OCI-LY1 (cell line): Measurements from ENCODE around the gene ACTR2.

Experiments used
- H2AFZ ChIP-seq: fragments of 200-600 bp; sonication (generic), shearing (Covaris generic); 2 replicates; pipeline ENCODE4 v1.6.0; 2014; ENCODE audit warnings: antibody characterized with exemption, mild to moderate bottlenecking, low read length
- H3F3A ChIP-seq: fragments of 200-600 bp; sonication (generic), shearing (Covaris generic); 2 replicates; pipeline ENCODE4 v1.6.0; 2014; ENCODE audit warnings: mild to moderate bottlenecking, antibody characterized with exemption, low read length, moderate library complexity; ENCODE audit not compliant: insufficient read depth
- H3K27ac ChIP-seq: fragments of 200-600 bp; sonication (generic); 2 replicates; pipeline ENCODE4 v1.5.1; 2014; ENCODE audit warnings: low read length, mixed run types, mild to moderate bottlenecking, low read depth; ENCODE audit not compliant: poor library complexity, severe bottlenecking
- H3K27me3 ChIP-seq: fragments of 200-600 bp; sonication (generic); 2 replicates; pipeline ENCODE4 v1.6.0; 2014; ENCODE audit warnings: antibody characterized with exemption, mild to moderate bottlenecking, low read length, moderate library complexity; ENCODE audit not compliant: insufficient read depth
- H3K36me3 ChIP-seq: fragments of 200-600 bp; sonication (generic); 2 replicates; pipeline ENCODE4 v1.6.1; 2014; ENCODE audit warnings: mild to moderate bottlenecking, antibody characterized with exemption, low read length, moderate library complexity, mixed read lengths; ENCODE audit not compliant: insufficient read depth
- H3K4me1 ChIP-seq: fragments of 200-600 bp; sonication (generic); 2 replicates; pipeline ENCODE4 v1.5.1; 2014; ENCODE audit warnings: mild to moderate bottlenecking, low read length, moderate library complexity; ENCODE audit not compliant: insufficient read depth, severe bottlenecking
- H3K4me2 ChIP-seq: fragments of 200-600 bp; sonication (generic), shearing (Covaris generic); 2 replicates; pipeline ENCODE4 v1.6.1; 2014; ENCODE audit warnings: low read length
- H3K4me3 ChIP-seq: fragments of 200-600 bp; sonication (generic); 2 replicates; pipeline ENCODE4 v1.5.1; 2014; ENCODE audit warnings: low read length, low read depth, mild to moderate bottlenecking, mixed read lengths; ENCODE audit not compliant: poor library complexity, severe bottlenecking
- H3K79me2 ChIP-seq: fragments of 200-600 bp; shearing (Covaris generic); 2 replicates; pipeline ENCODE4 v1.6.1; 2016; ENCODE audit warnings: mixed run types, low read length, mixed read lengths; ENCODE audit not compliant: insufficient read depth
- H3K9ac ChIP-seq: fragments of 200-600 bp; sonication (generic), shearing (Covaris generic); 2 replicates; pipeline ENCODE4 v1.6.1; 2014; ENCODE audit warnings: mild to moderate bottlenecking, low read length, mixed read lengths
- H3K9me2 ChIP-seq: fragments of 200-600 bp; sonication (generic), shearing (Covaris generic); 2 replicates; pipeline ENCODE4 v1.6.1; 2014; ENCODE audit warnings: low read depth, mild to moderate bottlenecking, low read length, mixed read lengths
- H3K9me3 ChIP-seq: fragments of 200-600 bp; shearing (Covaris generic); 2 replicates; pipeline ENCODE4 v1.6.1; 2014; ENCODE audit warnings: low read length, mixed read lengths
- H4K20me1 ChIP-seq: fragments of 200-600 bp; sonication (generic), shearing (Covaris generic); 2 replicates; pipeline ENCODE4 v1.6.0; 2016; ENCODE audit warnings: mild to moderate bottlenecking, low read length; ENCODE audit not compliant: insufficient read depth
- CTCF ChIP-seq: fragments of 200-600 bp; sonication (generic), shearing (Covaris generic); IDR thresholded peaks from 2 replicates; pipeline ENCODE4 v1.5.1; 2017; ENCODE audit warnings: mild to moderate bottlenecking, antibody characterized with exemption, low read length, moderate library complexity, mixed read lengths
- EZH2 ChIP-seq: fragments of 200-600 bp; sonication (generic), shearing (Covaris generic); IDR thresholded peaks from 2 replicates; pipeline ENCODE4 v1.8.0; 2017; ENCODE audit warnings: borderline replicate concordance, mixed run types, mild to moderate bottlenecking, antibody characterized with exemption, low read length, moderate library complexity, mixed read lengths

The ACTR2 gene

GRCh38 chr2:65294701-65295100 lies 67.1 kb downstream of the ACTR2 start:
- TF ChIP-seq CTCF (no peak), EZH2 (no peak)
- H3F3A ChIP-seq = no peaks in the 10 kb centered on the region
- H2AFZ ChIP-seq = no peak overlapping the region

DNA sequence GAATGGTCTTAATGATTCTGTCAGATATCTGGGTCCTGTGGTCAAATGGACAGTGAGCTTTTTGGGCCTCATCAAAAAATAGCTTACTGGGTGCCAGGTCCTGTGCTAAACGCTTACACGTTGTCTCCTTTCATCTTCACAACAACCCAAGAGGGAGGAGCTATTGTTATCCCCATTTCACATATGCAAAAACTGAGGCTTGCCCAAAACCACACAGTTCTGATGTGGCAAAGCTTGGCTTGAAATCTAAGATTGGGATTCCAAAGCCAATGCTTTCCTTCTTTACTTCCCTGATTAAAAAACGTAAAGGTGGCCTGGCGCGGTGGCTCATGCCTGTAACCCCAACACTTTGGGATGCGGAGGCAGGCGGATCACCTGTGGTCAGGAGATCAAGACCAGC lies 69.3 kb downstream of the ACTR2 start:
- Histone ChIP-seq H3K79me2 (no peaks in the 10 kb centered on the region), H3K9ac (no peak overlapping the region), H3K9me2 (no peaks in the 10 kb centered on the region), H3K27ac (no peak overlapping the region), H3K4me3 (no peak overlapping the region), H3K36me3 (no peaks in the 10 kb centered on the region), H2AFZ (no peak overlapping the region), H3K9me3 (no peaks in the 10 kb centered on the region), H3K4me2 (peak overlapping the region; percentile 35; the same call in 1 of the 2 replicates), H4K20me1 (no peaks in the 10 kb centered on the region), H3F3A (no peaks in the 10 kb centered on the region), H3K4me1 (peaks cover 50% of the 10 kb centered on the region), H3K27me3 (no peaks in the 10 kb centered on the region)
- TF ChIP-seq CTCF = no peak
- TF ChIP-seq EZH2 = no peak

More at GRCh38 chr2:65294701-65295100, 67.1 kb downstream of the ACTR2 start:
- no peaks in the 10 kb centered on the region for H3K79me2 ChIP-seq
- no peaks in the 10 kb centered on the region for H4K20me1 ChIP-seq
- H3K9ac ChIP-seq = no peak overlapping the region
- no peaks in the 10 kb centered on the region for H3K9me2 ChIP-seq
- no peaks in the 10 kb centered on the region for H3K27me3 ChIP-seq
- H3K4me2 ChIP-seq = no peak overlapping the region
- no peak overlapping the region for H3K27ac ChIP-seq
- no peaks in the 10 kb centered on the region for H3K36me3 ChIP-seq
- no peak overlapping the region for H3K4me3 ChIP-seq
- H3K9me3 ChIP-seq = no peaks in the 10 kb centered on the region
- peaks cover 27% of the 10 kb centered on the region for H3K4me1 ChIP-seq

- Histone ChIP-seq H3K36me3 (no peaks in the 10 kb centered on the region), H3K4me3 (no peak overlapping the region)
- no peak for TF ChIP-seq EZH2
- no peak for TF ChIP-seq CTCF
These were observed 69.9 kb downstream of the ACTR2 start for GRCh38 chr2:65297544-65297943.

More at GRCh38 chr2:65297544-65297943, 69.9 kb downstream of the ACTR2 start:
- Histone ChIP-seq H3K79me2 (no peaks in the 10 kb centered on the region), H3K27me3 (no peaks in the 10 kb centered on the region), H3K4me1 (peaks cover 56% of the 10 kb centered on the region), H3K4me2 (no peak overlapping the region), H3K9ac (no peak overlapping the region), H3K27ac (no peak overlapping the region), H4K20me1 (no peaks in the 10 kb centered on the region), H3K9me2 (no peaks in the 10 kb centered on the region), H3F3A (no peaks in the 10 kb centered on the region), H3K9me3 (no peaks in the 10 kb centered on the region), H2AFZ (no peak overlapping the region)
